ENCODE data around the gene RFX5. TPM values are rescaled to one million over a fixed set of nuclear protein-coding genes. Genes with fewer than 3 reads are reported as not detected.
"Not testable (repeated sequence)": the region's sequence is repeated elsewhere in the genome, so short reads cannot be mapped to it uniquely, and the experiment has no call there.

The RFX5 gene
- total and polyA plus RNA-seq, 9 of the 15 experiments (the other 6 are each of a cell fraction or from before 2014, with no cell fraction given), result 3.8 to 48.2 (median 32.2) TPM

DNA sequence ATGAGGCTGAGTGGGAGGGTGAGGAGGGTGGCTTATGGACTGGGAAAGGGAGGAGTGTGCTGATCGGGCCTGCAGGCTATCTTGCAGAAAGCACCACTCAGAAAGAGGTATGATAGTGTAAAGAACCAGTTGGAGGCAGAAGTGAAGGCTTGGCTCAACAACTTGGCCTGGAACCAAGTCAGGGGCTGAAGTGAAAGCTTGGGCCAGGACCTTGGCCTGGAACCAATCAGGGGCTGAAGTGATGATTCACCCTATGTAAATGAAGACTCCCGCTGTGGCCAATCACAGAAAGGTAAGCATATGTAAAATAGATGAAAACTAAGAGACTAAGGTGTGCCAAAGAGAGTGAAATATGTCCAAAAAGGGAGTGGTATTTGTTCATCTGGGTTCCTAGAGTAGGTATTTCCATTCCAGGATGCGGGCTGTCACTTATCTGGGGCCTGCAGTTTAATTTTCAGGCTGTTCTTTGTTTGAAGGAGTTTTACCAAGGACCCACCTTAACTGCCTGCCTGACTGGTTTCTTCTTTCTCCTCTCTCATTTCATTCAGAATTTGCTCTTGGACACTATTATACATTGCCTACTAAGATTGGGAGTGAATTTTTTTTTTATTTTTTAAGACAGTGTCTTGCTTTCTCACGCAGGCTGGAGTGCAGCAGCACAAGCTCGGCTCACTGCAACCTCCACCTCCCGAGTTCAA lies 5.1 kb upstream of the RFX5 start (continued):
- TF ChIP-seq, protein P1, sequence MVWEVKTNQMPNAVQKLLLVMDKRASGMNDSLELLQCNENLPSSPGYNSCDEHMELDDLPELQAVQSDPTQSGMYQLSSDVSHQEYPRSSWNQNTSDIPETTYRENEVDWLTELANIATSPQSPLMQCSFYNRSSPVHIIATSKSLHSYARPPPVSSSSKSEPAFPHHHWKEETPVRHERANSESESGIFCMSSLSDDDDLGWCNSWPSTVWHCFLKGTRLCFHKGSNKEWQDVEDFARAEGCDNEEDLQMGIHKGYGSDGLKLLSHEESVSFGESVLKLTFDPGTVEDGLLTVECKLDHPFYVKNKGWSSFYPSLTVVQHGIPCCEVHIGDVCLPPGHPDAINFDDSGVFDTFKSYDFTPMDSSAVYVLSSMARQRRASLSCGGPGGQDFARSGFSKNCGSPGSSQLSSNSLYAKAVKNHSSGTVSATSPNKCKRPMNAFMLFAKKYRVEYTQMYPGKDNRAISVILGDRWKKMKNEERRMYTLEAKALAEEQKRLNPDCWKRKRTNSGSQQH (CRISPR knock-in tag; IDR thresholded peaks at IDR 0.05), result no peak

DNA sequence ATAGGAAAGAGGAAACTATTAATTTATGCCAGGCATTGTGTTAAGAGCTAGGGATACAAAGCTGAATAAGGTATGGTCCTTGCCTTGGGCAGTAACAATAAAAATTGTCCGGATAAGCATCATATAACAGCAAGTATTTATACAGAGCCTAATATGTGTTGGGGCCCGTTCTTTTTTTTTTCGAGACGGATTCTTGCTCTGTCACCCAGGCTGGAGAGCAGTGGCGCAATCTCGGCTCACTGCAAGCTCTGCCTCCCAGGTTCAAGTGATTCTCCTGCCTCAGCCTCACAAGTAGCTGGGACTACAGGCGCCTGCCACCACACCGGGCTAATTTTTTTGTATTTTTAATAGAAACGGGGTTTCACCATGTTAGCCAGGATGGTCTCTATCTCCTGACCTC lies 3.3 kb upstream of the RFX5 start:
- H2AFZ ChIP-seq (ENCODE audit: low read depth, low read length); H4K20me1 ChIP-seq (replicated peaks; ENCODE audit: control insufficient read depth, insufficient read depth, low read length); BruUV-seq (replicated peaks); H3K9me1 ChIP-seq (ENCODE audit: control insufficient read depth, insufficient read depth, low read length); H3K4me3 ChIP-seq; H3K4me2 ChIP-seq (ENCODE audit: insufficient read depth, low read length); intact Hi-C loops (cut with micrococcal nuclease); H3K27ac ChIP-seq (ENCODE audit: extremely low read depth, low read depth, low read length); ATAC-seq; FAIRE-seq; DNase-seq (ENCODE audit: extremely low read depth in 1 of 4, low spot score in 3 of 4); in situ Hi-C loops (cut with MboI); H3K9me3 ChIP-seq (replicated peaks; ENCODE audit: control insufficient read depth, insufficient read depth, low read depth, low read length); H3K36me3 ChIP-seq (ENCODE audit: control insufficient read depth, insufficient read depth, low read length); H3K27me3 ChIP-seq (ENCODE audit: control insufficient read depth in 2 of 2, insufficient read depth in 2 of 2, low read length in 2 of 2); H3K9ac ChIP-seq (ENCODE audit: insufficient read depth in 1 of 2, low read depth in 2 of 2, low read length in 2 of 2): not testable (repeated sequence)
- POLR2A ChIA-PET, result interaction anchor here (0.6 to 2.1 kb wide), 5 partner anchors 9 to 57 kb away, joined by 3 to 9 read pairs (median 3); no protein-coding TSS in a partner anchor
- CTCF ChIA-PET (ENCODE audit: low intra/inter-chr PET ratio), result interaction anchor here (1.1 kb wide), 1 partner anchor 49 kb away, joined by 3 read pairs; the partner anchor contains the start of gene PSMB4
- peaks cover 10% of the 10 kb centered on the region for H3K79me2 ChIP-seq (ENCODE audit: control insufficient read depth, insufficient read depth, low read length)
- WGBS (ENCODE audit: insufficient coverage, low coverage, missing lambda C conversion rate), result 65% methylated on average over 9 of the region's 9 CpGs
- H3K4me1 ChIP-seq (replicated peaks in 1 of 2; ENCODE audit: control insufficient read depth in 2 of 2, insufficient read depth in 2 of 2, low read length in 2 of 2), result peaks cover 0 to 13% of the 10 kb centered on the region in 2 experiments; a peak in 3 of 5 replicates

Measured in K562 (cell line).